Measurements from ENCODE around the gene CBLL1.

The CBLL1 gene

DNA sequence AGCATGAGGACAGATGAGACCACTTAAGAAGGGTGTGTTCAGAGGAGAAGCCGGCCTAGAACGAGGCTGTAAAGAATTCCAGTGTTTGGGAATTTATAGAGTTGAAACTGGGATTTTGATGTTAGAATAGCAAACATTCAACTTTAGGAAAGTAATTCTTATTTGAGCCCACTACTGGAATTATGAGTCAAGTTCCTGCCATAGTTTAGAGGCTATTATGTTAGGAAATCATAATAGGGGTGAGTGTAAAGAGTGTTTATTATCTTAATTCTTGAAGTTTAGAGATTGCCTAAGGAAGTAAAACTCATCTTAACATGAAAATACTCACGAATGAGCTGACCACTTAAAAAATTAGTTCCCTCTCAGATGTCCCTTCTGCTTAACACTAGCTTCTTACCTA is 2.1 kb downstream of the CBLL1 start:
- DNase-seq, result no peak

DNA sequence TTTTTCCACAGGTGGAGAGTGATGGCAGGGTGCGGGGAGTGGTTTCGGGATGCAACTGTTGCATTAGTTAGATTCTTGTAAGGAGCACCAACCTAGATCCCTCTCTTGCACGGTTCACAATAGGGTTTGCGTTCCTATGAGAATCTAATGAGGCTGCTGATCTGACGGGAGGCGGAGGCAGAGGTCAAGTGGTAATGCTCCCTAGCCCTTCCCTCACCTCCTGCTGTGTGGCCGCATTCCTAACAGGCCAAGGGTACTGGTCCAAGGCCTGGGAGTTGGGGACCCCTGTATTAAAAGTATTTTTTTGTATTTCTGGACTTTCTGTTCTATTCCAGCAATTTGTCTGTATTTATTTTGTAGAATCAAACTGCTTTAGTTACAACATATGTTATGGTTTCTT is 7.2 kb downstream of the CBLL1 start:
- no peak for DNase-seq

DNA sequence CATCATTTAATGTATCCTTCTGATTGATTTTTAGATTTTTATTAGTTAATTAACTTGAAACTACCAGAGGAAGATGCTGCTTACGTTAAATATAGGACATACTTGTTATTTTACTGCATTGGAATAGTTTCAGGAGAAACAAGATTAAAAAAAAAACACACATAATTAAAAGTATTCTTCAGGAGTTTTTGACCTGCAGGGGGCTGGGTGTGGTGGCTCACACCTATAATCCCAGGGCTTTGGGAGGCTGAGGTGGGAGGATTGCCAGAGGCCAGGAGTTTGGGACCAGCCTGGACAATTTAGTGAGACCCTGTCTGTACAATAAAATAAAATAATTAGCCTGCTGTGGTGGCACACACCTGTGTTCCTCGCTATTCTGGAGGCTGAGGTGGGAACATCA is 10.7 kb downstream of the CBLL1 start:
- no peak for DNase-seq

DNA sequence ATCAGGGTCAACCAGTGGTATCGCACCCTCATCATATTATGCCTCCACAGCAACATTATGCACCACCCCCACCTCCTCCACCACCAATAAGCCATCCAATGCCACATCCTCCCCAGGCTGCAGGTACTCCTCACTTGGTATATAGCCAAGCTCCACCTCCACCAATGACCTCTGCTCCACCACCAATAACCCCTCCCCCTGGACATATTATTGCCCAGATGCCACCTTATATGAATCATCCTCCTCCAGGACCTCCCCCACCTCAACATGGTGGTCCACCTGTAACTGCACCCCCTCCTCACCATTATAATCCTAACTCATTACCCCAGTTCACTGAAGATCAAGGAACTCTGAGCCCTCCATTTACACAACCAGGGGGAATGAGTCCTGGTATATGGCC is 14.7 kb downstream of the CBLL1 start:
- DNase-seq, result no peak

DNA sequence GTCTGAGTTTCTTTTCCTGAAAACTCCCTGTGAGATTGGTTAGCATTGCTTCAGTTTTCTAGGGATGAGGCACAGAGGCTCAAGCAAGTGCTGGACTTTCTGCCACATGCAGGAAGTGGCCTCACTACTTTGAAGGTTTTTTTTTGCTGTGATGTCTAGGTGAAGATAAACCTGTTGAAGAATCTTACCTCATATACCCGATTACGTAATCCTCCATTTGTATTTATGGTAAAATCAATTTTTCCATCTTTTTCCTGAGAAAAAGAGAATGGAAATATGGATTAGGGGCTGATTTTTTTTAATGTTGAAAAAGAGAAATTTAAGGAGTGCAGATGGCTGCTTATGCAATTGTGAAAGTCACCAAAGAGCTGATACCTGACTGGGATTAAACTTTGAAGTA is 23.4 kb downstream of the CBLL1 start:
- no peak for DNase-seq

DNA sequence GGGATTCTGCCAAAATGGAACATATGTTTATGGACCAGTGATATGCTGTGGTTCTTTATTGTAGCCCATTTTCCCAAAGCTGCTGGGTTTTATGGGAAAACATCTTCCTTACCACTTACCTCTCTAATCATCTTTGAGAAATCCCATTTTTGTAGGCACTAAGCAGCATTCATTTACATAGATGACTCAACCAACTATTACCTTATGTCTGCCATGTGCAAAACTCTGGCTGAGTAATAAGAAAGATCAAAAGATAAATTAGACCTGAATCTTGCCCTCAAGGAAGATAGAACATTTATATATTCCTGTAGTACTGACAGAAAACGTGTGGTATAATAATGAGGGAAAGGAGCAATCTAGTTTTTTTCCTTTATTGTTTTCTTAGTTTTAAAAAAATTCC is 24.3 kb downstream of the CBLL1 start:
- DNase-seq, result no peak

DNA sequence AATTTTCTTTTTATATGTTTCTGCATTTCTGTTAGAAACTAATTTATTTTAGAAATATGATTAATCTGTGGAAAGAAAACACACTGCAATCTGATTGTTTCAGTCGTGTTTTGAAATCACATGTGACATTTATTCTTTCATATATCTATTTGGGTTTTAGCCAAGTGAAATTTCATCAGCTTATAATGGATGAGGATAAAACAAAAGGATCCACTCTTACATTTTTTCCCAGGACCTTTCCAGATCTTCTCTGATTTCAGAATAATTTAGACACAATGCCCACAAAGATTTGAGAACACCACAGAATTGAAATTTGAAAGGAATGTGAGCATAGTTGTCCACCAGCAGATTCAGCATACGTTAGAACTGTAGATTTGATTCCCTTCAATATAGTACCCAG is 29.1 kb downstream of the CBLL1 start:
- DNase-seq, result no peak

DNA sequence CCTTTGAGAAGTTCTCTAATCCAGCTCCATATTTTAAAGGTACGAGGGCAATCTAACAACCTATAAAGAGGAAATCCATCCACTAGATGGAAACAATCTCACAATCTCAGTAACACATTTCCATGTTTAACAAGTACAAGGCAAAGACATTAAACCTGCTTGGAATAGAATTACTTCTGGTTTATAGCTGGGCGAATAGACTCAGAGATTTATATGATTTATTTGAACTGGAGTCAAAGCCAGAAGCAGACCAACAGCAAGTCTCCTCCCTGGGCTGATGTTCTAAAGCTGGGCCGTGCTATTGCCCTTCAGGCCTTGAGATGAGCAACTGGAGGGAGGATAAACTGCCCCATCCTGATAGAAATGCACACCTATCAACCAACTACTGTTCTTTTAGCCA is 33.8 kb downstream of the CBLL1 start:
- DNase-seq, result no peak

DNA sequence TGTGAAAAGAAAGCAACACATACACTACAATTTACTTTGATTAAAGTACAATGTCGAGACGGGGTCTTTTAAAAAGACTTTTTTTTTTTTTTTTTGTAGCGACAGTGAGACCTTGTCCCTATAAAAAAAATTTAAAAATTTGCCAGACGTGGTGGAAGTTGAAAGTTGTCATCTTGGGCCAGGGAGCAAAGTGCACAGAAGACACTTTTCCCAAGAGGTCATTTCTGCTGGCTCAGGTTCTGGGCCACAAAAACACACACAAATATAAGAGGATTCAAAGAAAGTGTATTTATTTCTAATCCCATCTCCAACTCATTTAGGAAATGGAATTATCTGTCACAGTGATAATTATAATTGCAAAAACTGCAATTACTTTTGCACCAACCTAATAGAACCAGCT is 34.3 kb downstream of the CBLL1 start:
- DNase-seq, result no peak

DNA sequence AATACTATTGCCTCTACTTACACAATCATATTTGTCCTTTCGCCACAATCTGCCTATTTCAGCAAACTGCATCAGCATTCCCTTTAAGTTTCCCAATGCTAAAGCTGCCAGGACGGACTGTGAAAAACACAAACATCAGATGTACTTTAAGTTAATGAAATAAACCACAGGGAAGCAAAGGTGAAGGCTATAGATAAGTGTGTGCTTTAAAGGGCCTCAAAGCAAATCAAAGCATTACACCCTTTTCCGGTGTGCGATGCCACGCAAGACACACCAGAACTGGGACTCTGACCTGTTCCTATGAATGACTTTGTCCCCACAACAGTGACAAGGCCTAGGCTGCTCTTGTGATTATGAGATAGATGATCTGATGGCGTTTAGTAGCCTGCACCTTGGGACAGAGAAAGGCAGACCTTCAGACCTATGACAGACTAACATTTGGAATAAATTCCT is 35.7 kb downstream of the CBLL1 start:
- DNase-seq, result no peak

DNA sequence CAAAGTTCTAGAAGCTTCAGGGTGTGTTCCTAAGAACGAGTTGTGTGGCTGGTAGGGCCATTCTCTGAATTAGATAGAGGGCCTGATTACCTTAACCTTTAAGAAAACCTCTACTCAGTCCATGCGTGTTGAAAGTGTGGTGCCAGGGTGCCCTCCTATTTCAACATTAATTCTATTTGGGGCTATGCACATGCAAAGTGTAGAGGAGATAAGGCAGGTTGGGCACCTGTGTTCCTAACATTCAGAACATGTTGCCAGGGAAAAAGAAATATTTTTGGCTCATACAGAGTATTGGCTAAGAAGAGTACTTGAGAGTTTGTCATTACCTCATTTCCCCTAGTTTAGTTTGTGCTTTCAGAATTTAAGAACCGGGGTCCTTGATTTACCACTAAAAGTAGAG is 38.4 kb downstream of the CBLL1 start:
- DNase-seq, result no peak

DNA sequence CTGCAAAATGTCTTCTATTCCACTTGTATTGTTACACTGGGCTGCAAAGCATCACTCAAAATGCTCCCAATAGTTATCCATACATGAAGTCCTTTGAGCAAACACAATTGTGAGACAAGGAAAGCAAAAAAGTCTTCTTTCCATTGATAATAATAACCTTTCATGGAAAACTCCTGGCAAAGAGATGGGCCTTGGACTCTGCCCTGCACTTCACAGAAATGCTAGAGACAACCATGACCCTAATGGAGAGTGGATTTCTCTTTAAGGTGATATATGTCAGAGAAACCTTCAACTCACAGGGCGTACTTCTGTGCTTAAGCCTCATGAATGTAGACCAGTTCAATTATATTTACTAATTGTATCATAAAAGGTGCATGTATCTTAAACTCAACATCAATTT is 39.7 kb downstream of the CBLL1 start:
- DNase-seq, result no peak

DNA sequence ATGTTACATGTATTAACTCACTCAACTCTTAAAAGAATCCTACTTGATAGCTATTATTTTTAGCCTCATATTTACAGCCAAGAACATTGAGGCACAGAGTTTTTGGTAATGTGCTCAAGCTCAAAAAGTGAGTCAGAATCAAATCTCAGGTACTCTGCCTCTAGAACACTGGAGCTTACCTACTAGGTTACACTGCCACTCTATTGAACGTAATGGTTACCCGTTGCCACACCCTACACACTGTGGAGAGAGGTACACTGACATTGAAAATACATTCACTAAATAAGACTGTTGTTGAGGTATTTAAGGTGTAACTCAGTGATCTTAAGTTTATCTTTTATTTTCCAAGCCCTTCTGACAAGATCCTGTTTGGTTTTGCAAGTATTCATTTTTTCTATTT is 41.2 kb downstream of the CBLL1 start:
- DNase-seq, result no peak

DNA sequence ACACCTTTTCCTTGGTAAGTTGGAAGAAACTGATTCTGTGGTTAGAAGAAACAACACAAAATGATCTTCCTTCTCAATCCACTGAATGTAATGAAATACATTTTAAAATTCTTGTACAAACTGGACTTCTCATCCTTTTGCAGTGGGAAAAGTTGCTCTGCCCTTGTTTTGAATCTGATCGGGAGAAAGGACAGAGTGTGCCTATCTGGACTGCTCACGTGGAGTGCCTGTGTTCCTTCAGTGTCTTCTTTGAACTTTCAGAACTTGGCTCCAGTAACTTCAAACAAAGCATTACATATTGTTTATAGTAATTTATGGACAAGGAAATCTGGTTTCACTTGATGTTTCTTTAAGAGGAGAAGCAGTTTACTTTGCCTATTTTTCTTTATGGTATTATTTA is 42.0 kb downstream of the CBLL1 start:
- no peak for DNase-seq

DNA sequence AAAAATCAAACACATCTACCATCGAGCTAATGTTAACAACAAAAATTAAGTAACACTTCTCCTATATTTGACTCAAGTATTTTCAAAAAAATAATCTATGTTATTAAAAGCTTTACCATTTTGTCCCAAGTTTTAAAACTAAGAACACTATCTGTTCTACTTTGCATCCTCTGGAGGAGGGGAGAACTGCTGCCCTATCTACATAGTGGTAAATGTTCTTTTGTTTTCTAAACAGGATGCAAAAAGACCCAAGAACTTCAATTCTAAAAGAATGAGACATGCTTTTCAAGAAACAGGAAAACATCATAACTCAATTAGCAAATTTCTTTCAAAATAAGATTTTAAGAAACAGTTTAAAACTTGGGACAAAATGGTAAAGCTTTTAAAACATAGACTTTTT is 44.3 kb downstream of the CBLL1 start:
- no peak for DNase-seq

DNA sequence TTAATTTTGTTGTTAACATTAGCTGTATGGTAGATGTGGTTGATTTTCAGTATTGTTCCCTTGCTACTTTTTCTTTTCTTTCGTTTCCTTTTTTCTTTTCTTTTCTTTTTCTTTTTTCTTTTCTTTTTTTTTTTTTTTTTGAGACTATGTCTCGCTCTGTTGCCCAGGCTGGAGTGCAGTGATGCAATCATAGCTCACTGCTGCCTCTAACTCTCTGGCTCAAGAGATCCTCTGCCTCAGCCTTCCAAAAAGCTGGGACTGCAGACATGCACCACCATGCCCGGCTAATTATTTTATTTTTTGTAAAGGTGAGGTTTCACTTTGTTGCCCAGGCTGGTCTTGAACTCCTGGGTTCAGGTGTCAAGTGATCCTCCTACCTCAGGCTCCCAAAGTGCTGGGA is 44.7 kb downstream of the CBLL1 start:
- no peak for DNase-seq

DNA sequence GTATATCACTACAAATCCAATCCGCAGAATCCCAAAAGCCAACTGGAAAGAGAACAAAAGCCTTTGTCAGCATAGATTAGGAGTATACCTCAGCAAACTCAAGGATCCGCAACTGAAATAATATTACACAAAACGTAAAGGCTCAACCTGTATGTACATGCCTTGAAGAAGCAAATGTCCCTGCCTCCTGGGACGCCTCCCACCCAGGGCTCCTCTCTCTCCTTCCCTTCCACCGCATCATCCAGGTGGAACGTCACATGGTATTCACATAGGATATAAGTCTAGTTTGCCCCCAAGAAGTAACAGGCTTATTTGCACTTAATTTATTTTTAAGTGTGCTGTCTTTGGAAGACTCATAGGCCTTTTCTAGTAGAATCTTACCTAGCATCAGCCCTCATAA is 45.7 kb downstream of the CBLL1 start:
- no peak for DNase-seq

DNA sequence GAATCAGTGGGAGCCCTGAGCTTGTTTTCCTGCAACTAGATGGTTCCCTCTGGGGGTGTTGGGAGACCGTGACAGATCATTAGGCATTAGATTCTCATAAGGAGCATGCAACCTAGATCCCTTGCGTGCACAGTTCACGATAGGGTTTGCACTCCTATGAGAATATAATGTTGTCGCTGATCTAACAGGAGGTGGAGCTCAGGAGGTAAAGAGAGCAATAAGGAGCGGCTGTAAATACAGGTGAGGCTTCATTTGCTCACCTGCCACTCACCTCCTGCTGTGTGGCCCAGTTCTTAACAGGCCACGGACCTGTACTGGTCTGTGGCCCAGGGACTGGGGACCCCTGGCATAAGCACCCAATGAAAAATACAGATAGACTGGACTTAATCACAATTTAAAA is 48.4 kb downstream of the CBLL1 start:
- DNase-seq, result no peak

DNA sequence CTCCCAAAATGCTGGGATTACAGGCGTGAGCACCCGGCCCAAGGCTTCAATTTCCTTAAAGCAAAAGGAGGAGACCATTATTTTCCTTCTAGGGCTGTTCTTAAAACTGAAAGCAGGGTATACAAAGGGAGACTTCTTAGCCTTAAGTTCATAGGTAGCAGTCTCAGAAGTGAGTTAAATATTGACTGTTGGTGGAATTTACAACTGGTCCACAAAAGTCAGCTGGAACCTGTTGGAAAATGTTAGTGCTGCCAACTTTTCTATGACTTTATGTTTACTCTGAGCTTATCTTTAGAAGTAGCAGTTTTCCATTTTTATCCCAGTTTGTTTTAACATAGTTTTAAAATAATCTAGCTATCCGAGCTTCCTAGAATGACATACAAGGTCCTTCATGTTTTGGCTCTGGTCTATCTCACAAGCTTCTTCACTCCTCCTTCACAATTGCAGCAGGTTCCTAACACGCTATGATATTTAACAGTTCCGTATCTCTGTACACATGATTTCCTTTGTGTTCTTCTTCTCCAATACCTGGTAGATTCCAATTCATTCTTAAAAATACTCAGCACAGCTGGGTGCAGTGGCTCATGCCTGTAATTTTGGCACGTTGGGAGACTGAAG is 55.8 kb downstream of the CBLL1 start:
- no peak for DNase-seq

DNA sequence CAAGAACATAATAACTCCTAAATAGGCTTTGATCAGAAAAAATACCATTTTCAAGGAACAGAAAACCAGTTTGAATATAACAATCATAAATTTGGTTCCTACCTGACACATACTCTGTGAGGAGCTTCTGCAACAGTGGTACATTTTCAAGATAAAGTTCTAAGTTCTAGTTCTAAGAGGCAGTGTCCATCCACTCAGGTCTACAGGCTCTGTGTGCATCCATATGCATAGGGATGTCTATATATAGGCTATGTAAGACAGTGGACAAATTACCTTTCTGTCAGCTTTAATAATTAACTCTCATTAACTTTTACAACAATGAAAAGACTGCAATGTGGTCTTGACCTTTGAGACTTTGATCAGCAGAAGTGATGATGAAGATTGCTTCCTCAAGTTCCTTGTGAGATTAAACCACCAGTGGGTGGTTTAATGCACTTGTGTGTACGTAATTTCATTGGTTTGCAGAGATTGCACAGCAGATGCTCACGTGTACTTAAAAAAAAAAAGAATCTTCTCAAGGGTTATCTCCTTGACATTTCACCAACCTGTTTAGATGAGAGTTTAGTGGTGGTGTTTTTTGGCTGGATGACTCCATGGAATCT is 59.2 kb downstream of the CBLL1 start, which contains the start of gene SLC26A3:
TSS of gene SLC26A3 (minus strand) at position 215 of the 602 bp plus-strand sequence. CDS start 8,714 bp downstream, outside the sequence.
- DNase-seq, result no peak

DNA sequence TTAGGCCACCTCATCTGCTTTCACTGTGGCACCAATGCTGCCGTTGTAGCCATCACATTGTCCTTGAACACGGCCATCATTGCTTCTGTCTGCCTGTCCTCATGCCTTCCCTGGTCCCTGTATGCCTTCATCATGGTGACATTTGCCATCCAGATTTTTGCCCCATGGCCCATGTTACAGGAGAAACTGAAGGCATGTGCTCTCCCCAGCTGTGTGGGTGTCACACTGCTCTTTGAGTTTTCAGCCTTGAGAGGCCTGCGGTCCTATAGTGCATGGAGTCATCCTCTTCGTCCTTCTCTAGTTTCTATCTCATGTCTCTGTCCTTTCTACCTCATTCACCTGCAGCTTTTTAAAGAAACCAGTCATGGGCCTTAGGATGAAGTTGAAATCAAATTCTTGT is 65.2 kb downstream of the CBLL1 start:
- DNase-seq, result no peak

DNA sequence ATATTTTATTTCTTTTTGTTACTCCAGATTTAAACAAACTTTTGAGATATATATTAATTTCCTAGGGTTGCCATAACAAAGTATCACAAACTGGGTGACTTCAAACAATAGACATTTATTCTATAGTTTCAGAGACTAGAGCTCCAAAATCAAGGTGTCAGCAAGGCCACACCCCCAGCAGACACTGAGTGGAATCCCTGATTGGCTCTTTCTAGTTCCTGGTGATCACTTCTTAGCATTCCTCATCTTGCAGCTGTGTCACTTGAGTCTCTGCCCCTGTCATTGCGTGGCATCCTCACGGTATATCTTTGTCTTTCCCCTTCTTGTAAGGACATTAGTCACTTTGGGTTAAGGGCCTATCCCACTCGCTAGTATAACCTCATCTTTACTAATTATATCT is 66.7 kb downstream of the CBLL1 start:
- no peak for DNase-seq
